H9 (cell line): ENCODE data around the gene WDR5B. TPM values are rescaled to one million over a fixed set of nuclear protein-coding genes. Genes with fewer than 3 reads are reported as not detected.

ENCODE experiments used
- DNase-seq: peaks from one replicate; pipeline ENCODE4 v3.0.0-alpha.2; 2017
- H2AFZ ChIP-seq: one replicate; pipeline ENCODE4 v1.6.1; 2013; ENCODE audit warnings: mild to moderate bottlenecking, low read length, control low read depth, moderate library complexity
- H2AK5ac ChIP-seq: 2 replicates; pipeline ENCODE4 v1.6.1; 2013; ENCODE audit warnings: low read length, control low read depth, mixed read lengths; ENCODE audit not compliant: insufficient read length
- H2BK120ac ChIP-seq: one replicate; pipeline ENCODE4 v1.6.1; 2013; ENCODE audit warnings: low read depth, mild to moderate bottlenecking, low read length, control low read depth, inconsistent platforms; ENCODE audit not compliant: poor library complexity, severe bottlenecking
- H2BK12ac ChIP-seq: 2 replicates; pipeline ENCODE4 v1.6.1; 2013; ENCODE audit warnings: low read length, control low read depth, mixed read lengths, low read depth; ENCODE audit not compliant: insufficient read length
- H2BK15ac ChIP-seq: 2 replicates; pipeline ENCODE4 v1.6.1; 2013; ENCODE audit warnings: low read depth, low read length, control low read depth
- H2BK20ac ChIP-seq: one replicate; pipeline ENCODE4 v1.6.1; 2013; ENCODE audit warnings: low read depth, mild to moderate bottlenecking, low read length, control low read depth, inconsistent platforms; ENCODE audit not compliant: poor library complexity, severe bottlenecking
- H2BK5ac ChIP-seq: 2 replicates; pipeline ENCODE4 v1.6.1; 2013; ENCODE audit warnings: low read length, control low read depth, mixed read lengths; ENCODE audit not compliant: insufficient read length
- H3K14ac ChIP-seq: 2 replicates; pipeline ENCODE4 v1.6.1; 2013; ENCODE audit warnings: low read length, control low read depth; ENCODE audit not compliant: insufficient read depth
- H3K18ac ChIP-seq: 2 replicates; pipeline ENCODE4 v1.6.1; 2013; ENCODE audit warnings: low read depth, mild to moderate bottlenecking, mixed read lengths, low read length, control low read depth; ENCODE audit not compliant: insufficient read length
- H3K23ac ChIP-seq: 2 replicates; pipeline ENCODE4 v1.6.1; 2013; ENCODE audit warnings: low read length, control low read depth, mixed read lengths, low read depth; ENCODE audit not compliant: insufficient read length
- H3K23me2 ChIP-seq: 2 replicates; pipeline ENCODE4 v1.6.1; 2013; ENCODE audit warnings: low read depth, mild to moderate bottlenecking, mixed read lengths, low read length, control low read depth; ENCODE audit not compliant: insufficient read length, poor library complexity, severe bottlenecking
- H3K27ac ChIP-seq: 2 replicates; pipeline ENCODE4 v1.5.1; 2013; ENCODE audit warnings: low read length, control low read depth, mixed read lengths, low read depth; ENCODE audit not compliant: insufficient read length
- H3K27me3 ChIP-seq: 2 replicates; pipeline ENCODE4 v1.6.1; 2013; ENCODE audit warnings: low read length, control low read depth, inconsistent platforms; ENCODE audit not compliant: insufficient read depth
- H3K4ac ChIP-seq: 2 replicates; pipeline ENCODE4 v1.6.1; 2013; ENCODE audit warnings: low read depth, mild to moderate bottlenecking, control low read depth, inconsistent platforms, low read length, moderate library complexity
- H3K4me1 ChIP-seq: 2 replicates; pipeline ENCODE4 v1.6.1; 2013; ENCODE audit warnings: low read length, control low read depth, inconsistent platforms; ENCODE audit not compliant: insufficient read depth
- H3K4me2 ChIP-seq: 2 replicates; pipeline ENCODE4 v1.6.1; 2013; ENCODE audit warnings: low read length, control low read depth, mixed read lengths; ENCODE audit not compliant: insufficient read length, insufficient read depth
- H3K56ac ChIP-seq: 2 replicates; pipeline ENCODE4 v1.6.1; 2013; ENCODE audit warnings: low read depth, mild to moderate bottlenecking, mixed read lengths, low read length, control low read depth; ENCODE audit not compliant: insufficient read length
- H3K79me1 ChIP-seq: 2 replicates; pipeline ENCODE4 v1.6.1; 2013; ENCODE audit warnings: low read depth, mild to moderate bottlenecking, moderate library complexity, low read length, control low read depth, inconsistent platforms; ENCODE audit not compliant: insufficient read depth, poor library complexity, severe bottlenecking
- H3K79me2 ChIP-seq: 2 replicates; pipeline ENCODE4 v1.6.1; 2013; ENCODE audit warnings: low read length, control low read depth, inconsistent platforms; ENCODE audit not compliant: insufficient read depth
- H3K9ac ChIP-seq: 2 replicates; pipeline ENCODE4 v1.6.1; 2013; ENCODE audit warnings: low read length, control low read depth, mixed read lengths; ENCODE audit not compliant: insufficient read length; ENCODE audit errors: extremely low read depth
- H3K9me3 ChIP-seq: one replicate; pipeline ENCODE4 v1.6.1; 2013; ENCODE audit warnings: low read depth, low read length, inconsistent platforms; ENCODE audit not compliant: control insufficient read depth
- H3T11ph ChIP-seq: one replicate; pipeline ENCODE4 v1.6.1; 2013; ENCODE audit warnings: mild to moderate bottlenecking, low read length, control low read depth, inconsistent platforms
- H4K20me1 ChIP-seq: one replicate; pipeline ENCODE4 v1.6.1; 2013; ENCODE audit not compliant: control insufficient read depth, insufficient read length, insufficient read depth
- H4K5ac ChIP-seq: 2 replicates; pipeline ENCODE4 v1.6.1; 2013; ENCODE audit warnings: low read depth, mild to moderate bottlenecking, mixed read lengths, low read length, control low read depth; ENCODE audit not compliant: insufficient read length
- H4K8ac ChIP-seq: replicated peaks from 2 replicates; pipeline ENCODE4 v1.6.1; 2013; ENCODE audit warnings: low read length, control low read depth, mixed read lengths, low read depth; ENCODE audit not compliant: insufficient read length
- H4K91ac ChIP-seq: 2 replicates; pipeline ENCODE4 v1.6.1; 2013; ENCODE audit warnings: low read depth, mild to moderate bottlenecking, moderate library complexity, mixed read lengths, low read length, control low read depth; ENCODE audit not compliant: insufficient read length
- H3K27ac Mint-ChIP-seq, 3 experiments: 2 replicates in 2 of 3; 3 replicates in 1 of 3; pipeline ENCODE4 v1.8.0; 2020 to 2021; ENCODE audit warnings: mixed read lengths in 3 of 3, mild to moderate bottlenecking in 1 of 3, moderate library complexity in 1 of 3
- H3K27me3 Mint-ChIP-seq: 2 replicates; pipeline ENCODE4 v1.8.0; 2021; ENCODE audit warnings: low read depth, mild to moderate bottlenecking, moderate library complexity, mixed read lengths
- H3K36me3 Mint-ChIP-seq, 3 experiments: 2 replicates in 2 of 3; 3 replicates in 1 of 3; pipeline ENCODE4 v1.8.0; 2020 to 2021; ENCODE audit warnings: low read depth in 3 of 3, mixed read lengths in 3 of 3; ENCODE audit not compliant: insufficient read depth in 1 of 3
- H3K4me1 Mint-ChIP-seq, 2 experiments: 2 replicates each; pipeline ENCODE4 v1.8.0; 2020; ENCODE audit warnings: mixed read lengths in 2 of 2
- H3K4me3 Mint-ChIP-seq, 2 experiments: 2 replicates in 1 of 2; 3 replicates in 1 of 2; pipeline ENCODE4 v1.8.0; 2020 to 2021; ENCODE audit warnings: mild to moderate bottlenecking in 2 of 2, mixed read lengths in 2 of 2, moderate library complexity in 1 of 2
- H3K9me3 Mint-ChIP-seq, 2 experiments: 2 replicates in 1 of 2; 3 replicates in 1 of 2; pipeline ENCODE4 v1.8.0; 2020; ENCODE audit warnings: mild to moderate bottlenecking in 2 of 2, mixed read lengths in 2 of 2, moderate library complexity in 1 of 2
- WGBS: extraction: QIAGEN DNeasy Blood & Tissue Kit; methylation state at CpG from one replicate; pipeline ENCODE4 v1.1.7; 2013; ENCODE audit warnings: missing lambda C conversion rate, low lambda C conversion rate, mixed read lengths; ENCODE audit not compliant: insufficient read length; ENCODE audit errors: extremely low coverage; 5-methylcytosine and 5-hydroxymethylcytosine counted together
- total RNA-seq: library from RNA; stranded (reverse); gene quantifications from 2 replicates; pipeline ENCODE4 v1.2.1, GENCODE V29; 2021
- TF ChIP-seq, protein P1 (sequence below): fragments of 200-600 bp; sonication (generic); conservative IDR thresholded peaks from 3 replicates; pipeline ENCODE4 v1.8.0; 2021; ENCODE audit warnings: antibody characterized with exemption, mild to moderate bottlenecking

The WDR5B gene
- total RNA-seq, 1 experiment from 2014 or later: 3.7 TPM

DNA sequence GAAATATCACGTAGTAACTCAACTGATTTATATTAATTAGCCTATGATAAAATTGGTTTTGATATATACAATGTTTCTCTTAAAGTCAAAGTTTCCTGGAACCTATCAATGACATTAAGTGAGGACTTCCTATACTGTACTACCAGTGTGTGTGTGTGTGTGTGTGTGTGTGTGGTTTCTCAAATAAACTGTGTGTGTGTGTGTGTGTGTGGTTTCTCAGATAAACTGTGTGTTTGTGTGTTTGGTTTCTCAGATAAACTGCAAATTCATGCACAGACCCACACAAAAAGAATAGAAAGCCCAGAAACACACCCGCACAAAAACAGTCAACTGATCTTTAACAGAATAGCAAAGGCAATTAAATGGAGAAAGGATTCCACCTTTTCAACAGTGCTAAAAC is 14.5 kb upstream of the WDR5B start:
- H2BK120ac ChIP-seq: no peak overlapping the region
- no peak overlapping the region for H3K9ac ChIP-seq
- H3K27me3 ChIP-seq: no peaks in the 10 kb centered on the region
- no peaks in the 10 kb centered on the region for H3K9me3 Mint-ChIP-seq
- peaks cover 6 to 66% (median 41%) of the 10 kb centered on the region in 3 experiments; a peak in 6 of 7 replicates for H3K36me3 Mint-ChIP-seq
- H3K79me1 ChIP-seq: no peaks in the 10 kb centered on the region
- no peak overlapping the region for H2BK12ac ChIP-seq
- no peak overlapping the region for H3K4me3 Mint-ChIP-seq
- H3K23me2 ChIP-seq: no peaks in the 10 kb centered on the region
- no peak overlapping the region for H3K4me2 ChIP-seq
- no peaks in the 10 kb centered on the region for H3K9me3 ChIP-seq
- H3K4me1 ChIP-seq: no peaks in the 10 kb centered on the region
- no peak overlapping the region for H2AK5ac ChIP-seq
- no peak overlapping the region for H2BK5ac ChIP-seq
- no peak for DNase-seq
- no peak overlapping the region for H3K27ac ChIP-seq
- H4K5ac ChIP-seq: no peak overlapping the region
- H3K27ac Mint-ChIP-seq: no peak overlapping the region
- H3K27me3 Mint-ChIP-seq: no peaks in the 10 kb centered on the region
- H3K4ac ChIP-seq: no peak overlapping the region
- no peak overlapping the region for H2BK20ac ChIP-seq
- H3K79me2 ChIP-seq: no peaks in the 10 kb centered on the region
- no peak overlapping the region for H4K91ac ChIP-seq
- no peak overlapping the region for H4K8ac ChIP-seq
- H2AFZ ChIP-seq: no peak overlapping the region
- TF ChIP-seq, protein P1, sequence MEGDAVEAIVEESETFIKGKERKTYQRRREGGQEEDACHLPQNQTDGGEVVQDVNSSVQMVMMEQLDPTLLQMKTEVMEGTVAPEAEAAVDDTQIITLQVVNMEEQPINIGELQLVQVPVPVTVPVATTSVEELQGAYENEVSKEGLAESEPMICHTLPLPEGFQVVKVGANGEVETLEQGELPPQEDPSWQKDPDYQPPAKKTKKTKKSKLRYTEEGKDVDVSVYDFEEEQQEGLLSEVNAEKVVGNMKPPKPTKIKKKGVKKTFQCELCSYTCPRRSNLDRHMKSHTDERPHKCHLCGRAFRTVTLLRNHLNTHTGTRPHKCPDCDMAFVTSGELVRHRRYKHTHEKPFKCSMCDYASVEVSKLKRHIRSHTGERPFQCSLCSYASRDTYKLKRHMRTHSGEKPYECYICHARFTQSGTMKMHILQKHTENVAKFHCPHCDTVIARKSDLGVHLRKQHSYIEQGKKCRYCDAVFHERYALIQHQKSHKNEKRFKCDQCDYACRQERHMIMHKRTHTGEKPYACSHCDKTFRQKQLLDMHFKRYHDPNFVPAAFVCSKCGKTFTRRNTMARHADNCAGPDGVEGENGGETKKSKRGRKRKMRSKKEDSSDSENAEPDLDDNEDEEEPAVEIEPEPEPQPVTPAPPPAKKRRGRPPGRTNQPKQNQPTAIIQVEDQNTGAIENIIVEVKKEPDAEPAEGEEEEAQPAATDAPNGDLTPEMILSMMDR: no peak
- H4K20me1 ChIP-seq: no peaks in the 10 kb centered on the region
- no peak overlapping the region for H3K18ac ChIP-seq
- H3K23ac ChIP-seq: no peak overlapping the region
- no peak overlapping the region for H3K56ac ChIP-seq
- no peak overlapping the region for H3K14ac ChIP-seq
- H3K4me1 Mint-ChIP-seq: no peaks in the 10 kb centered on the region
- no peak overlapping the region for H3T11ph ChIP-seq
- no peak overlapping the region for H2BK15ac ChIP-seq
- WGBS: no CpG with 5 or more reads among the region's 2 CpGs
